HepG2 (cell line): ENCODE measurements around the gene PDE8B. TPM values are rescaled to one million over a fixed set of nuclear protein-coding genes. Genes with fewer than 3 reads are reported as not detected.

Experiments
- ATAC-seq: fragments of 200-7000 bp; cut with Tn5 transposase; 3 replicates; pipeline ENCODE4 v1.9.1; 2020; ENCODE audit warnings: mild to moderate bottlenecking, moderate library complexity
- BruUV-seq: library from RNA; stranded (reverse); fragments of 400-500 nt; replicated peaks from 2 replicates; lab custom pipeline; 2021; lab: Mats Ljungman, UMichigan
- CTCF ChIA-PET: fragments of 300-600 bp; formaldehyde crosslinking; extraction: SDS; loops from one replicate; lab custom pipeline; 2021; ENCODE audit warnings: low total read pairs, inconsistent platforms, low intra/inter-chr PET ratio; lab: Yijun Ruan, JAX
- POLR2A ChIA-PET: fragments of 350-600 bp; sonication (Branson Sonifier 250); formaldehyde crosslinking; loops from one replicate; lab custom pipeline; 2020; ENCODE audit warnings: antibody characterized with exemption, inconsistent platforms; lab: Yijun Ruan, JAX
- DNase-seq: peaks from one replicate; pipeline ENCODE4 v3.0.0-alpha.2; 2015; ENCODE audit warnings: low spot score
- FAIRE-seq: peaks from 3 replicates; lab custom pipeline; 2011; peaks lifted over from hg19 to GRCh38; lab: Jason Lieb, UNC
- H2AFZ ChIP-seq: one replicate; pipeline ENCODE4 v1.6.1; 2011; ENCODE audit warnings: low read length, inconsistent platforms
- H3K27ac ChIP-seq: fragments of 300-600 bp; 3 replicates; pipeline ENCODE4 v1.8.0; 2011; ENCODE audit warnings: mixed run types, mild to moderate bottlenecking, mixed read lengths, low read length, inconsistent platforms; ENCODE audit not compliant: insufficient read depth; ENCODE audit errors: extremely low read length
- H3K27me3 ChIP-seq, 2 experiments: fragments of 200-600 bp in 1 of 2; 2 replicates in 1 of 2; 3 replicates in 1 of 2; pipeline versions ENCODE4 v1.6.0 to v1.8.0; 2011; ENCODE audit warnings: low read length in 2 of 2, mild to moderate bottlenecking in 2 of 2, moderate library complexity in 2 of 2, inconsistent platforms in 1 of 2; ENCODE audit not compliant: insufficient read depth in 2 of 2, control insufficient read depth in 1 of 2
- H3K36me3 ChIP-seq, 2 experiments: fragments of 200-600 bp in 1 of 2; replicated peaks in 1 of 2; 2 replicates in 1 of 2; 3 replicates in 1 of 2; pipeline versions ENCODE4 v1.5.1 to v1.8.0; 2011; ENCODE audit warnings: low read length in 2 of 2, inconsistent platforms in 1 of 2; ENCODE audit not compliant: insufficient read depth in 2 of 2, control insufficient read depth in 1 of 2
- H3K4me1 ChIP-seq: 2 replicates; pipeline ENCODE4 v1.5.1; 2012; ENCODE audit warnings: low read length, inconsistent platforms; ENCODE audit not compliant: insufficient read depth
- H3K4me2 ChIP-seq: 2 replicates; pipeline ENCODE4 v1.6.0; 2011; ENCODE audit warnings: low read depth, low read length, inconsistent platforms
- H3K4me3 ChIP-seq, 3 experiments: fragments of 200-600 bp in 1 of 3; sonication (generic), shearing (Covaris generic) in 1 of 3; replicated peaks in 1 of 3; 2 replicates each; pipeline ENCODE4 v1.5.1; 2011 to 2016; ENCODE audit warnings: low read length in 3 of 3, inconsistent platforms in 2 of 3, low read depth in 2 of 3, mild to moderate bottlenecking in 2 of 3, control low read depth in 1 of 3, mixed read lengths in 1 of 3; ENCODE audit not compliant: insufficient read depth in 1 of 3
- H3K79me2 ChIP-seq: one replicate; pipeline ENCODE4 v1.6.1; 2011; ENCODE audit warnings: low read length, inconsistent platforms; ENCODE audit not compliant: insufficient read depth
- H3K9ac ChIP-seq: 2 replicates; pipeline ENCODE4 v1.6.0; 2011; ENCODE audit warnings: mild to moderate bottlenecking, low read depth, low read length, inconsistent platforms; ENCODE audit not compliant: insufficient read depth
- H3K9me3 ChIP-seq: 2 replicates; pipeline ENCODE4 v1.5.1; 2012; ENCODE audit warnings: mild to moderate bottlenecking, low read length
- H4K20me1 ChIP-seq: 2 replicates; pipeline ENCODE4 v1.6.0; 2011; ENCODE audit warnings: inconsistent platforms, mild to moderate bottlenecking, low read length, moderate library complexity; ENCODE audit not compliant: insufficient read depth
- BCLAF1 ChIP-seq: fragments of 450-650 bp; IDR thresholded peaks from 2 replicates; pipeline ENCODE4 v1.6.1; 2017; ENCODE audit warnings: mild to moderate bottlenecking
- GABPA ChIP-seq, 2 experiments: IDR thresholded peaks; 2 replicates each; pipeline ENCODE4 v1.6.1; 2011 to 2016; ENCODE audit warnings: low read depth in 2 of 2, low read length in 1 of 2, missing biosample characterization in 1 of 2, missing genetic modification characterization in 1 of 2
- GLI4 ChIP-seq: sonication (generic); formaldehyde crosslinking; IDR thresholded peaks from 2 replicates; pipeline ENCODE4 v1.5.1; 2020; ENCODE audit warnings: missing genetic modification reagents, mild to moderate bottlenecking, moderate library complexity, borderline replicate concordance
- REL ChIP-seq: sonication (generic); formaldehyde crosslinking; conservative IDR thresholded peaks from 2 replicates; pipeline ENCODE4 v1.8.0; 2022; ENCODE audit warnings: mild to moderate bottlenecking, missing genetic modification reagents, moderate library complexity
- RFX3 ChIP-seq: IDR thresholded peaks from 2 replicates; pipeline ENCODE4 v1.6.1; 2016; ENCODE audit warnings: missing biosample characterization, missing genetic modification reagents
- ZIK1 ChIP-seq: sonication (generic); formaldehyde crosslinking; IDR thresholded peaks from 2 replicates; pipeline ENCODE4 v1.5.0; 2020; ENCODE audit warnings: mild to moderate bottlenecking, low read depth, missing genetic modification reagents, borderline replicate concordance
- ZNF333 ChIP-seq: sonication (generic); formaldehyde crosslinking; IDR thresholded peaks from 2 replicates; pipeline ENCODE4 v1.4.0; 2020; ENCODE audit warnings: mild to moderate bottlenecking, missing genetic modification reagents, borderline replicate concordance
- ZNF713 ChIP-seq: sonication (generic); formaldehyde crosslinking; IDR thresholded peaks from 2 replicates; pipeline ENCODE4 v1.4.0; 2020; ENCODE audit warnings: mild to moderate bottlenecking, missing genetic modification reagents
- WGBS: methylation state at CpG from one replicate; pipeline ENCODE4 v1.1.6; 2017; ENCODE audit warnings: low lambda C conversion rate; 5-methylcytosine and 5-hydroxymethylcytosine counted together
- in situ Hi-C: cut with HindIII; loops from 2 replicates; pipeline ENCODE4 v1.10.0; 2017; ENCODE audit warnings: low pct_unique_long_range_greater_than_20kb; ENCODE audit not compliant: extremely low pct_ligation_motif_present
- intact Hi-C: fragments of 100-400 bp; cut with micrococcal nuclease; formaldehyde crosslinking; loops from one replicate; pipeline ENCODE4 v1.10.0; 2022; ENCODE audit not compliant: unreplicated experiment
- polyA plus RNA-seq, 8 experiments: library from polyadenylated mRNA; depleted of rRNA in 3 of 8; stranded (reverse) in 7 of 8; unstranded in 1 of 8; fragments of >200 nt; fragmentation: Illumina TruSeq in 4 of 8; extraction: Trizol in 4 of 8; gene quantifications; 2 replicates each; pipeline versions ENCODE4 v1.2.1 to v1.2.3, GENCODE V29; 2011 to 2016; ENCODE audit warnings: low read depth in 4 of 8, missing spikeins in 1 of 8, mixed read lengths in 1 of 8; ENCODE audit not compliant: insufficient read depth in 1 of 8
- total RNA-seq, 5 experiments: library from RNA; depleted of rRNA; stranded (reverse); fragments of >200 nt; fragmentation: Illumina TruSeq; extraction: Trizol; gene quantifications; 2 replicates each; pipeline ENCODE4 v1.2.3, GENCODE V29; 2016; ENCODE audit warnings: low read depth in 1 of 5
- TF ChIP-seq, protein P1 (sequence below): sonication (generic); formaldehyde crosslinking; IDR thresholded peaks from 2 replicates; pipeline ENCODE4 v1.5.1; 2020; ENCODE audit warnings: missing genetic modification reagents, mild to moderate bottlenecking, borderline replicate concordance
- TF ChIP-seq, protein P2 (sequence below): sonication (generic); formaldehyde crosslinking; IDR thresholded peaks from 2 replicates; pipeline ENCODE4 v1.8.1; 2023; ENCODE audit warnings: mild to moderate bottlenecking, missing genetic modification reagents, borderline replicate concordance

Gene PDE8B
- total and polyA plus RNA-seq, 2 of the 13 experiments (the other 11 are each of a cell fraction or from before 2014, with no cell fraction given), result 0.07 TPM; not detected in 1

DNA sequence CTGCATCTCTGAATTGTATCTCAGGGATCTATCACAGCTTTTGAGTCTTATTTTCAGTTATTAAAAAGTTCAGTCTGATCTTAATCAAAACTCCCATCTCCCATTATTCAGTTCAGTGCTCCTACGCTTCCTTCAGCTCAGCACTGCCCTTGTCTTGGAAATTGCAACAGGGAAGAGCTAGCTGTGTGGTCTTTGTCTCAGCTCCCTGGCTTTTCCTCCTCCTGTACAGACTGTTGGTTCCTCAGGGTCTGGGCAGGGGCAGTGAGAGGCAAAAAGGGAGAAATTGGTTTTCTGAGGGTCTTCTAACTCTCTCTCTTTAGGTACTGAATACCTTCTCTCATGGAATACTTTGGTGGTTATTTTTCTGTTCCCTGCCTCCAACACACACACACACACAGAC, 48.2 kb downstream of the PDE8B start:
- Histone ChIP-seq H3K4me2 (no peak overlapping the region), H3K27me3 (peaks cover 0 to 9% of the 10 kb centered on the region in 2 experiments; a peak in 1 of 5 replicates), H2AFZ (no peak overlapping the region), H3K36me3 (no peaks in the 10 kb centered on the region), H3K4me1 (no peaks in the 10 kb centered on the region), H4K20me1 (no peaks in the 10 kb centered on the region), H3K79me2 (no peaks in the 10 kb centered on the region), H3K9ac (no peak overlapping the region), H3K4me3 (no peak overlapping the region), H3K27ac (no peak overlapping the region), H3K9me3 (no peaks in the 10 kb centered on the region)
- DNase-seq (no peak), ATAC-seq (no peak), FAIRE-seq (no peak)
- intact Hi-C loops, result no loop called here
- no peak for TF ChIP-seq REL
- no peak for TF ChIP-seq RFX3 (CRISPR knock-in tag)
- TF ChIP-seq GABPA (IDR thresholded peaks at IDR 0.05; ENCODE audit: low read depth, low read length), result no peak
- TF ChIP-seq GABPA (CRISPR knock-in tag; IDR thresholded peaks at IDR 0.05; ENCODE audit: low read depth), result no peak
- TF ChIP-seq ZNF713 (CRISPR knock-in tag), result no peak
- TF ChIP-seq ZNF333, result no peak
- TF ChIP-seq, protein P1, sequence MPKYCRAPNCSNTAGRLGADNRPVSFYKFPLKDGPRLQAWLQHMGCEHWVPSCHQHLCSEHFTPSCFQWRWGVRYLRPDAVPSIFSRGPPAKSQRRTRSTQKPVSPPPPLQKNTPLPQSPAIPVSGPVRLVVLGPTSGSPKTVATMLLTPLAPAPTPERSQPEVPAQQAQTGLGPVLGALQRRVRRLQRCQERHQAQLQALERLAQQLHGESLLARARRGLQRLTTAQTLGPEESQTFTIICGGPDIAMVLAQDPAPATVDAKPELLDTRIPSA (CRISPR knock-in tag), result no peak
- no peak for TF ChIP-seq ZIK1 (CRISPR knock-in tag)
- TF ChIP-seq, protein P2, sequence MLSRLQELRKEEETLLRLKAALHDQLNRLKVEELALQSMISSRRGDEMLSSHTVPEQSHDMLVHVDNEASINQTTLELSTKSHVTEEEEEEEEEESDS (CRISPR knock-in tag), result no peak
- no peak for TF ChIP-seq GLI4
- TF ChIP-seq BCLAF1, result no peak
- WGBS, result 94% methylated on average over 1 of the region's 1 CpG
- ChIA-PET POLR2A (no interaction called here), CTCF (no interaction called here)
- in situ Hi-C loops, result no loop called here
- BruUV-seq, result no TSS peak
